ENCODE measurements around the gene RPRD1B.

RPRD1B gene

GRCh38 chr20:37994512-37994911, 39.0 kb upstream of the RPRD1B start:
- TF ChIP-seq, protein P1, sequence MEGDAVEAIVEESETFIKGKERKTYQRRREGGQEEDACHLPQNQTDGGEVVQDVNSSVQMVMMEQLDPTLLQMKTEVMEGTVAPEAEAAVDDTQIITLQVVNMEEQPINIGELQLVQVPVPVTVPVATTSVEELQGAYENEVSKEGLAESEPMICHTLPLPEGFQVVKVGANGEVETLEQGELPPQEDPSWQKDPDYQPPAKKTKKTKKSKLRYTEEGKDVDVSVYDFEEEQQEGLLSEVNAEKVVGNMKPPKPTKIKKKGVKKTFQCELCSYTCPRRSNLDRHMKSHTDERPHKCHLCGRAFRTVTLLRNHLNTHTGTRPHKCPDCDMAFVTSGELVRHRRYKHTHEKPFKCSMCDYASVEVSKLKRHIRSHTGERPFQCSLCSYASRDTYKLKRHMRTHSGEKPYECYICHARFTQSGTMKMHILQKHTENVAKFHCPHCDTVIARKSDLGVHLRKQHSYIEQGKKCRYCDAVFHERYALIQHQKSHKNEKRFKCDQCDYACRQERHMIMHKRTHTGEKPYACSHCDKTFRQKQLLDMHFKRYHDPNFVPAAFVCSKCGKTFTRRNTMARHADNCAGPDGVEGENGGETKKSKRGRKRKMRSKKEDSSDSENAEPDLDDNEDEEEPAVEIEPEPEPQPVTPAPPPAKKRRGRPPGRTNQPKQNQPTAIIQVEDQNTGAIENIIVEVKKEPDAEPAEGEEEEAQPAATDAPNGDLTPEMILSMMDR (IDR thresholded peaks at IDR 0.05; ENCODE audit: insufficient read depth, low read depth, low read length, missing control alignments) = no peak
- peak; percentile 94 for DNase-seq (ENCODE audit: low read depth)
- no peak overlapping the region for H3K4me3 ChIP-seq (ENCODE audit: low read length)

DNA sequence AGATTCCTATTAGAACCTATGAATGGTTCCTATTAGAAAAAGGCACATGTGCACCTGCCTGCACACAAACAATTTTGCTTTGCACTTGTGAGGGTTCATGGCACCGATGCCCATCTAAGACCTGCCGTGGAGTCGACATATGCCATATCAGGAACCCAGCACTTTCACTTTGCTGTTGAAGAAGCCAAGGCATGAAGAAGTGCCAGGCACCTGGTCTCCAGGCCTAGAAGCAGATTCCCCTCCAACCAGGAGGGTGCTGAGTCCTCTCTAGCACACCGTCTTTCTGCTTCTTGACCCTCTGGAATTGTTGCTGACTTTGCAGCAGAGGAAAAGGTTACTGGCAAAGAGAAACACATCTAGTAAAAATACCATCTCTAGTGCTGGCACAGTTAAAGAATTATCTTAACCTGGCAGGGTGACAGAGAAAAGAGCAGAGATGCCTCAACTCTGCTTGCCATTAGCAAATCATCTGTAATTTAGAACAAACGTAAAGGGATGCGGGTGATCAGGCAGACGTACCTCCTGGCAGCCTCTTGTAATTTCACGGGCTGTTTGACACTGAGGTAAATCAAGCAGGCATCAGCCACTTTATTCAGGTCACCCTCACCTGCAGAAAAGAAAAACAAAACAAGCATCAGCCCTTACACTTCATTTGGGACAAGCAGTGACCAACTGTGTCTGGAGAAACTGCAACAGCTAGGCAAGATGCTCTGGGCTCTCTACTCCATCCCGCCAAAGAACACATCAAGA, 37.5 kb upstream of the RPRD1B start:
- TF ChIP-seq, protein P1 (IDR thresholded peaks at IDR 0.05; ENCODE audit: insufficient read depth, low read depth, low read length, missing control alignments) = no peak
- no peak for DNase-seq (ENCODE audit: low read depth)
- no peak overlapping the region for H3K4me3 ChIP-seq (ENCODE audit: low read length)

- TF ChIP-seq, protein P1 (IDR thresholded peaks at IDR 0.05; ENCODE audit: insufficient read depth, low read depth, low read length, missing control alignments) = no peak
- DNase-seq (ENCODE audit: low read depth) = no peak
Measured at GRCh38 chr20:37997516-37997915, 36.0 kb upstream of the RPRD1B start.

GRCh38 chr20:37999526-38000263, 33.9 kb upstream of the RPRD1B start:
- TF ChIP-seq, protein P1 (IDR thresholded peaks at IDR 0.05; ENCODE audit: insufficient read depth, low read depth, low read length, missing control alignments) = no peak
- H3K4me3 ChIP-seq (ENCODE audit: low read length) = no peak overlapping the region
- DNase-seq (ENCODE audit: low read depth) = no peak

More at GRCh38 chr20:37997516-37997915, 36.0 kb upstream of the RPRD1B start:
- H3K4me3 ChIP-seq (ENCODE audit: low read length) = no peak overlapping the region

DNA sequence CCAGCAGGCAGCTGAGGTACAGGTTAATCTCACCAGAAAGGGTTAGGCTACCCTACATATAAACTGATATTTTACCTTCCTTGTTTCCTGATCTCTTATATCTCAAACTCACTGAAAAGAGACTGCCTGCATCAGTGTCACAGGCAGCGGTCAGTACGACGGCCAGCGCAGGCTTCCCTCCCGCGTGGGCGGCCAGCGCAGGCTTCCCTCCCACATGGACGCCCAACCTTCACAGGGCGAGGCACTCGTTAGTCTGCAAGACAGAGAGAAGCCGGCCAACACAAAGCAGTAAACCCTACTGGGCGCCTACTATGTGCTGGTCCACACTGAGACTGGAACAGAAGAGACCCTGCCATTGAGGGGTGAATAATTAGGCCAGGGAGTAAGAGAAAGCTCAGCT, 33.3 kb upstream of the RPRD1B start:
- H3K4me3 ChIP-seq (ENCODE audit: low read length) = no peak overlapping the region
- TF ChIP-seq, protein P1 (IDR thresholded peaks at IDR 0.05; ENCODE audit: insufficient read depth, low read depth, low read length, missing control alignments) = no peak
- no peak for DNase-seq (ENCODE audit: low read depth)

DNA sequence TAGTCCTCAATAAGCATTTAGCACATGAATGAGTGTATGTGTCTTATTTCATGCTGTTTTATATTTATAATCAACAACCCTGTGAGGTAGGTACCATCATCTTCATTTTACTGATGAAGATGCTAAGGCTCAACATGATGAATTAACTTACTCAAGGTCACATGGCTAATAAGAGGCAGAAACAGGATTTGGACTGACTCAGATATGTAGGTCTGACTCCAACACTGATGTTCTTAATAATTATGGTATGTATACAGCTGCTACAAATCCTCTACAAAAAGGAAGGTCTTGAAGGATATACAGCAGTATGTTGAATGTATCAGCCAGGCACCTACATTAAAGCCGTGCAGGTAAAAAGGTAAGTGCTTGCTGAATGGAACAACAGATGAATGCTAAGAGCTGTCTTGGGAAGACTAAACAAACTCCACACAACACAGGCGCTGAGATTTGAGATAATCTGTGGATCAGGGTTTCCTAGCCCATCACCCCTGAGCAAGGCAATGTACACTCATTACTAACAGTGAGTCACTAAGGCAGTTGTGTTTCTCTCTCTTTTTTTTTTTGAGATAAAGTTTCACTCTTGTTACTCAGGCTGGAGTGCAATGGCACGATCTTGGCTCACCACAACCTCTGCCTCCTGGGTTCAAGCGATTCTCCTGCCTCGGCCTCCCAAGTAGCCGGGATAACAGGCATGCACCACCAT, 32.2 kb upstream of the RPRD1B start:
- H3K4me3 ChIP-seq (ENCODE audit: low read length) = no peak overlapping the region
- peak; percentile 78 for DNase-seq (ENCODE audit: low read depth)
- TF ChIP-seq, protein P1 (IDR thresholded peaks at IDR 0.05; ENCODE audit: insufficient read depth, low read depth, low read length, missing control alignments) = no peak

Data from epithelial cell of esophagus (primary cell).